Posterior cingulate gyrus (tissue), 11 donors: ENCODE results near the gene KCNJ12.
"Not testable (repeated sequence)": the region's sequence is repeated elsewhere in the genome, so short reads cannot be mapped to it uniquely, and the experiment has no call there.

ENCODE experiments used
- DNase-seq, 10 donors: peaks; one replicate each; pipeline versions ENCODE4 v3.0.0 to v3.0.0-alpha.2; 2020 to 2021; ENCODE audit warnings: mixed read lengths in 3 of 10
- intact Hi-C: fragments of 100-400 bp; cut with DNase I; formaldehyde crosslinking; loops from one replicate; pipeline ENCODE4 v1.15.1; 2023

KCNJ12 gene

DNA sequence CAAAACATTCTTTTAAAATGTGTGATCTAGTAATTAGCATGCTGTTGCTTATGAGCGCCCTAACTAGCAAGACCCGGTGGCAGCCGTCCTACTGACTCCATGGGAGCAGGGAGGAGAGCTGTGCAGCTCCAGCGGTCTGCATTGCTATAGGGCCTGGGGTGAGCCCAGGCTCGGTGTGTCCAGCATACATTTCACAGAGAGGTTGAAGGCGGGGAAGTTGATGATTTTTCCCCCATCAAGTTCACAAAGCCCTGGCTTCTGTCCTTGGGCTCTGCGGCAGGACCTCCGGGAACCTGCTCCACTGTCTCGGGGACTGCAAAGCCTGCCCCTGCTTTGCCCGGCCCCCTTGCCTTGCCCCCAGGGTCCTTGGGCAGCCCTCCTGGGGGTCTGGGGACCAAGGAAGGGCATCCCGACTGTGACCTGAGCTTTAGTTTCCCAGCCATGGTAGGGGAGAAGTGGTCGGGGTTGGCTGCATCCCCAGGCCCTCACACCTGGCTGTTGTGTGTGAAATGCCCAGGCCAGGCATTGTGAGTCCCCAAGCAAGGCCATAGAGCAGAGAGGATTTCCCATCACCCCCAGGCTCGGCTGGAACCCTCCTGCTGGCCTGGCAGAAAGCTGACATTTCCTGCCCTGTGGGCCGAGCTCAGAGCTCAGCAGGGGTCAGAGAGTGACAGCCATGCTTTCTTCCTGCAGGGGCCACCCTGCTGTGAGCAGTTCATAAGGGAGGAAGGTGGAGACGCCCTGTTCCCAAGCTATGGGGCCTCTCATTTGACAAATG is 24.8 kb downstream of the KCNJ12 start:
- DNase-seq, result no peak
- intact Hi-C loops, result no loop called here

- DNase-seq, result peak; percentile 36 to 96 (median 74)
- intact Hi-C loops, result not testable (repeated sequence)
Observed at GRCh38 chr17:21402166-21402571, 26.0 kb downstream of the KCNJ12 start.

DNA sequence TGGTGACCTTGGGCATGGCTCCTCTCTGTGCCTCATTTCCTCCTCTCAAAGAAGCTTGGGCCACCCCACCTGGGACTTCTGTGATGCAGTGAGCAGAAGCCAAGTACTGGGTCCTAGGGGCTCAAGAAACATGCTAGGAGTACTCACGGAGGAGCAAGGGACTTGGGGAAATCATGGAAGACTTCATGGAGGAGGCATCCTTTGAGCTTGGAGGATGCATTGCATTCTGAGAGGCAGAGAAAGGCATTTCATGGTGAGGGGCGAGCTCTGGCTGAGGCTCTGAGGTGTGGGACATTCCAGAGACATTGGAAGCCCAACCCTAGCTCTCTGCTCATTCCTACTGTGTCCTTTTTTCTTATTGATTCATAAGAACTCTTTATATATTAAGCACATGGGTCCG is 26.8 kb downstream of the KCNJ12 start:
- intact Hi-C loops, result not testable (repeated sequence)
- peak in 1 of 10 donors; percentile 4 for DNase-seq

- DNase-seq, result peak in 2 of 10 donors; percentile 49 to 52
- intact Hi-C loops, result not testable (repeated sequence)
Observed at GRCh38 chr17:21404106-21404505, 27.9 kb downstream of the KCNJ12 start.

DNA sequence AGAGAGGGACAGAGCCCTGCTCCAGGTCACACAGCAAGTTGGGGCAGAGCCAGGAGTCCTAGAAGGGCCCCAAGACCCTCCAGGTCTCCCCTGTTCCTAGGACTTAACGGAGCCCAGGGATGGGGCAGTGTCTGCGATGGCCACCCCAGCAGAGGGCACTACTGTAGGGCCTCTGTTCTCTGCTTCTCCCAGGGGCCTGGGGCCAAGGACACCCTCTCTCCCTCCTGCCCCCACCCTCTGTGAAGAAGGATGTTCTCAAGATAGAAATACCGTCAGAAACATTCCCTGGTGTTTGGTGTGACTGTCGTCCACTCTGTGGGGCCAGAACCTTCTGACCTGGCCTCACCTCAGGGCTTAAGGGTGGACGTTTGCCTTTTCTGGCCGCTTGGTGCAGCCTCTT is 28.4 kb downstream of the KCNJ12 start:
- intact Hi-C loops, result not testable (repeated sequence)
- DNase-seq, result peak in 1 of 10 donors; percentile 70

GRCh38 chr17:21404956-21405731 is 29.0 kb downstream of the KCNJ12 start:
- intact Hi-C loops, result not testable (repeated sequence)
- DNase-seq, result peak in 3 of 10 donors; percentile 50 to 78 (median 72)

DNA sequence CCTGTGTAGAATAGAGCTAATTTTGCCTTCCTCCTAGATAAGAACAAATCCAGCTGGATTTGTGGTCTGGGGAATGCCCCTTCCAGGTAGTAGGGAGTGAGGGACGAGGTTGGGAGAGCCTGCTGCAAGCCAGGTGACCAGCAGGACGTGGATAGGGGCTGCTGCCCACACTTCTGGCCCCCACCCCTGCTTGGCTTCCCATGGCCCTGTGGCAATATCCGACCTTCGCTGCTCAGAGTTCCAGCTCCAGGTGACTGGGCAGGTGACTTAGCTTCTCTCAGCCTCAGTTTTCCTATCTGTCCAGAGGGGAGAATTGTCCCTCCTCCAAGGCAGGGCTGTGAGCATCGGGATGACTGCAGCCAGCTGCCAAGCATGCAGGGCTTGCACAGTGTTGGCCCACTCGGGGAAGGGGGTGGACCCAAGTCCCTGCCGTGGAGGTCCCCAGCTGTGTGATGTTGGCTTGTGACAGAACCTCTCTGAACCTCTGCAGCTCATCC is 29.8 kb downstream of the KCNJ12 start:
- intact Hi-C loops, result not testable (repeated sequence)
- DNase-seq, result peak in 4 of 10 donors; percentile 8 to 72 (median 47)

- intact Hi-C loops, result not testable (repeated sequence)
Observed at GRCh38 chr17:21406616-21407404, 30.7 kb downstream of the KCNJ12 start.

GRCh38 chr17:21407752-21408151 is 31.6 kb downstream of the KCNJ12 start:
- intact Hi-C loops, DNase-seq: not testable (repeated sequence)

More at GRCh38 chr17:21406616-21407404, 30.7 kb downstream of the KCNJ12 start:
- DNase-seq, result peak in 3 of 10 donors; percentile 17 to 65 (median 19)

DNA sequence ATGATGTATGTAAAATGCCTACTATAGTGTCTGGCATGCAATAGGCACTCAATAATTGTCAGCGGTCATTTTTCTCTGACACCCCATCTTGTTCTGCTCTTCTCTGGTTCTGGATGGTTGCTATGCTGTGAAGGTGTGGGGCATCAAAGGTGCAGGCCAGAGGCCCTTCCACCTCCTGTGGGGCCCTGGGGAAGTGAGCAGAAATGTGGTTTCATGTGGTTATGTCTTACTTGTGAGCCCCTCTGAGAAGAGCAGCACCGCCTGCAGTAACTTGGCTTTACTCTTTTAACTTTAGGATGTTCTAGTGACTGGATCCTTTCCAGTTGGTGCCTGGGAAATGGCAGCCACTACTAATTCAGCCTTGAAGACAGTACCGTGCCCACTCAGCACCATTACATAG is 32.1 kb downstream of the KCNJ12 start:
- peak in 1 of 10 donors; percentile 11 for DNase-seq
- intact Hi-C loops, result not testable (repeated sequence)

- intact Hi-C loops, result not testable (repeated sequence)
- peak in 2 of 10 donors; percentile 41 to 65 for DNase-seq
Observed at GRCh38 chr17:21408766-21409300, 32.7 kb downstream of the KCNJ12 start.

GRCh38 chr17:21409388-21409787 is 33.2 kb downstream of the KCNJ12 start:
- DNase-seq, result peak in 1 of 10 donors; percentile 36

GRCh38 chr17:21409971-21410370 is 33.8 kb downstream of the KCNJ12 start:
- intact Hi-C loops, result not testable (repeated sequence)
- DNase-seq, result peak in 3 of 10 donors; percentile 25 to 78 (median 51)

More at GRCh38 chr17:21409388-21409787, 33.2 kb downstream of the KCNJ12 start:
- intact Hi-C loops, result not testable (repeated sequence)

DNA sequence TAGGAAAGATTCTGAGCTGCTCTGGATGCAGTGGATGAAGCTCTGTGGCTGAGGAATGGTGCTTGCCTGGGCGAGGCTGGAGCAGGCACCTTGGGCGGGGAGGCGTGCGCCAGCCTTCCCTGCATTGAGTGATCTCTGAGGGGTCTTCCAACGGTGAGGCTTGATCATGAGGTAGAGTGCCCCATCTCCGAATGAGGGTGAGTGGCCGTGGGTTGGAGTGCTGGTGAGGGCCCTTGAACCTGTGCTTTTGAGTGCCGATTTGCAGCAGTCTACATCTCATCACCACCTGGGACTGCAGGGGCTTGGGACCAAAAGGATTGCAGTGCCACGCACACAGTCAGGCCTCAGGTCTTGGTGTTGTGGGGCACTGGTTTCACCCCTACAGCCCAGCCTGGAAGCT is 34.2 kb downstream of the KCNJ12 start:
- peak in 3 of 10 donors; percentile 39 to 81 (median 61) for DNase-seq
- intact Hi-C loops, result not testable (repeated sequence)

DNA sequence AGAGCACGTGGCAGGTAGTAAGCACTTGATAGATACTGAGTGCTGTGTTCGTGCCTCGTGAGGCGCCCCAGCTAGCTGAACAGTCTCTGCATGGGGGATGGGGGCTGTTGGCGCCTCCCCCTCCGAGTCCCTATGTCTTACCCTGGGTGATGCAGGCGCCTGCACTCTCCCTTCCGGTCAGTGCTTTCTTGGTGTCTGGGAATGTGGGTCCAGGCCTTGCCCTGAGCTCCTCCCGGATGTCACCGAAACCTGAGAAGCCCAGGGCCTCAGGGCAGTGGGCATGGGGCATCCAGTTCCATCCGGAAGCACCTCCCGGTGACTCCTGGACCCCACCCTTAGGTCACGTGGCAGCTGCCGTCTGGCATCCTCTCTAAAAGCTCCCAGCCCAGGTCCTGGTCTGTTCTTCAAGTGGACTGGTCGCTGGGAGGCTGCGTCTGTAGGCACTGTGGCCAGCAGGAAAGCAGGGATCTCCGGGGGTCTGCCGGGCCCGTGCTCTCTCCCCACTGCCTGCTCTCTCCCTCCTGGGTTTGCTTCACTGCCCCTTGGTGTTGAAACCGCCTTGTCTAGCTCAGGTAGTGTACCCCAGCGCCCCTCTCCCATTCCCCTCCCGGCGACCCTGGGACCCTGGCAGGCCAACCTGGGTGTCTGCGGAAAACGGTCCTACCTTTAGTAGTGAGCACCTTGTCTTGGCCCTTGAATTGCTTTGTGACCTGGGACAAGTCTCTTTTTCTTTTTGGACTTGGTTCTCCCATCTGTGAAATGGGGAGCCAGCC is 34.9 kb downstream of the KCNJ12 start:
- intact Hi-C loops, result not testable (repeated sequence)
- peak in 3 of 10 donors; percentile 57 to 67 (median 59) for DNase-seq

- intact Hi-C loops, result not testable (repeated sequence)
- peak in 2 of 10 donors; percentile 47 to 54 for DNase-seq
Observed at GRCh38 chr17:21411679-21412205, 35.6 kb downstream of the KCNJ12 start.

- DNase-seq, result peak in 3 of 10 donors; percentile 70 to 79 (median 78)
- intact Hi-C loops, result not testable (repeated sequence)
Observed at GRCh38 chr17:21412207-21412681, 36.1 kb downstream of the KCNJ12 start.

DNA sequence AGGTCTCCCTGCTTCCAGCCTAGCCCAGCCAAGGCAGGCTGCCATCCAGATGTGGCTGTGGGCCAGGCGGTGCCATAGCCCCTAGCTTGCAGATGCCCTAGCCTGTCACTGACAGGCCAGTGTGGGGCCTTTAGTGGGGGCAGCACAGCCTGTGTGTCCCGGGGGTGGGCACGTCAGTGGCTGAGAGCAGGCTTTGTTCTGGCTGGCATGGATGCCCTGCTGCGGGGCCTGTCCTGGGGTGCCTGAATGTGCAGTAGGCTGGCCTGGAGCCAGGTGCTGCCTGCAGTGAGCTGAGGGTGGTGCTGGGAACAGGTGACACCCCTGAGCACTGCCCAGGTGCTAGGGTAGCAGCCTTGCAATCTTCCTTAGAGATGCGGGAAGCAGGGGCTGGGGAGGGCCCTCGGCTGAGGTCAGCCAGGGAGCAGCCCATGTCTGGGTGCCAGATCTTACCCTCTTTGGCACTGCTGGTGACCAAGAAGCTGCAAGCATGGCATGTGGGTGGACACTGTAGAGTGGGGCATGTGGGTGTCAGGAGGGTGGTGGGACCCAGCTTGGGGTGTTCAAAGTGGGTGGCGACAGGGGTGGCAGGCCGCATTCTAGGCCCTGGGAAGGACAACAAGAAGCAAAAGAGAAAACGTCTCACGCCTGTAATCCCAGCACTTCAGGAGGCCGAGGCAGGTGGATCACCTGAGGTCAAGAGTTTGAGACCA is 37.6 kb downstream of the KCNJ12 start:
- peak in 3 of 10 donors; percentile 54 to 83 (median 55) for DNase-seq
- intact Hi-C loops, result not testable (repeated sequence)
